IMR-90 (cell line): ENCODE results near the gene PTK7. TPM values are rescaled to one million over a fixed set of nuclear protein-coding genes. Genes with fewer than 3 reads are reported as not detected.
A peak's percentile ranks its signal among the peaks of the same experiment; 100 is the strongest.

Experiments
- ATAC-seq: fragments of 200-7000 bp; cut with Tn5 transposase; 2 replicates; pipeline ENCODE4 v1.9.1; 2020; ENCODE audit warnings: low read depth, mild to moderate bottlenecking, moderate library complexity
- BruUV-seq: library from RNA; stranded (reverse); fragments of 400-500 nt; replicated peaks from 2 replicates; lab custom pipeline; 2021; lab: Mats Ljungman, UMichigan
- CTCF ChIA-PET: fragments of 300-600 bp; formaldehyde crosslinking; extraction: SDS; loops from one replicate; lab custom pipeline; 2021; ENCODE audit warnings: antibody characterized with exemption; lab: Yijun Ruan, JAX
- POLR2A ChIA-PET: fragments of 300-600 bp; sonication (Branson Sonifier 250); formaldehyde crosslinking; loops from one replicate; lab custom pipeline; 2022; ENCODE audit warnings: antibody characterized with exemption; ENCODE audit not compliant: unreplicated experiment; lab: Charles Lee
- DNase-seq: peaks from one replicate; pipeline ENCODE4 v3.0.0; 2013
- H2AFZ ChIP-seq: replicated peaks from 2 replicates; pipeline ENCODE3; 2013; ENCODE audit warnings: low read length, mild to moderate bottlenecking; ENCODE audit not compliant: poor library complexity
- H2AK5ac ChIP-seq: 2 replicates; pipeline ENCODE4 v1.6.1; 2013; ENCODE audit warnings: low read depth, low read length, inconsistent platforms
- H2AK9ac ChIP-seq: replicated peaks from 2 replicates; pipeline ENCODE3; 2013; ENCODE audit warnings: mild to moderate bottlenecking, low read depth, low read length, moderate library complexity; ENCODE audit not compliant: poor library complexity
- H2BK120ac ChIP-seq: 2 replicates; pipeline ENCODE4 v1.6.1; 2013; ENCODE audit warnings: low read depth, low read length, inconsistent platforms
- H2BK15ac ChIP-seq: 3 replicates; pipeline ENCODE4 v1.6.1; 2013; ENCODE audit warnings: low read depth, low read length, inconsistent platforms
- H2BK20ac ChIP-seq: 2 replicates; pipeline ENCODE4 v1.6.1; 2013; ENCODE audit warnings: low read depth, mild to moderate bottlenecking, inconsistent platforms, low read length, moderate library complexity
- H2BK5ac ChIP-seq: 2 replicates; pipeline ENCODE4 v1.6.1; 2013; ENCODE audit warnings: mild to moderate bottlenecking, low read depth, low read length, inconsistent platforms; ENCODE audit not compliant: poor library complexity, severe bottlenecking
- H3K14ac ChIP-seq: replicated peaks from 2 replicates; pipeline ENCODE4 v1.6.1; 2013; ENCODE audit warnings: low read depth, low read length, inconsistent platforms
- H3K18ac ChIP-seq: 2 replicates; pipeline ENCODE4 v1.6.1; 2013; ENCODE audit warnings: low read depth, low read length, control low read depth
- H3K23ac ChIP-seq: 2 replicates; pipeline ENCODE4 v1.6.1; 2013; ENCODE audit warnings: low read depth, low read length, inconsistent platforms
- H3K27ac ChIP-seq: 2 replicates; pipeline ENCODE4 v1.5.1; 2013; ENCODE audit warnings: mild to moderate bottlenecking, control low read depth, low read length; ENCODE audit not compliant: insufficient read depth
- H3K27me3 ChIP-seq: 2 replicates; pipeline ENCODE4 v1.6.1; 2013; ENCODE audit warnings: low read length; ENCODE audit not compliant: control insufficient read depth, insufficient read depth
- H3K36me3 ChIP-seq: 2 replicates; pipeline ENCODE4 v1.6.1; 2013; ENCODE audit warnings: low read length, mixed read lengths; ENCODE audit not compliant: control insufficient read depth, insufficient read depth
- H3K4ac ChIP-seq: 2 replicates; pipeline ENCODE4 v1.6.1; 2013; ENCODE audit warnings: low read depth, low read length, inconsistent platforms
- H3K4me1 ChIP-seq: 2 replicates; pipeline ENCODE4 v1.6.1; 2013; ENCODE audit warnings: low read length, mixed read lengths; ENCODE audit not compliant: control insufficient read depth, insufficient read depth
- H3K4me2 ChIP-seq: 2 replicates; pipeline ENCODE4 v1.6.1; 2013; ENCODE audit warnings: low read depth, mild to moderate bottlenecking, control low read depth, low read length, moderate library complexity
- H3K4me3 ChIP-seq: 2 replicates; pipeline ENCODE4 v1.5.1; 2013; ENCODE audit warnings: low read depth, mild to moderate bottlenecking, control low read depth, low read length, moderate library complexity; ENCODE audit not compliant: insufficient read depth
- H3K56ac ChIP-seq: 2 replicates; pipeline ENCODE4 v1.6.1; 2013; ENCODE audit warnings: low read length, inconsistent platforms; ENCODE audit not compliant: insufficient read depth; ENCODE audit errors: extremely low read depth
- H3K79me1 ChIP-seq, 2 experiments: 2 replicates each; pipeline ENCODE4 v1.6.1; 2013; ENCODE audit warnings: low read length in 2 of 2, inconsistent platforms in 1 of 2, low read depth in 1 of 2
- H3K9ac ChIP-seq: 2 replicates; pipeline ENCODE4 v1.6.1; 2013; ENCODE audit warnings: low read depth, low read length, control low read depth
- H3K9me1 ChIP-seq: 2 replicates; pipeline ENCODE4 v1.6.1; 2013; ENCODE audit warnings: low read length, inconsistent platforms; ENCODE audit not compliant: insufficient read depth
- H3K9me3 ChIP-seq: 2 replicates; pipeline ENCODE4 v1.6.1; 2013; ENCODE audit warnings: low read length; ENCODE audit not compliant: control insufficient read depth, insufficient read depth
- H4K20me1 ChIP-seq: 2 replicates; pipeline ENCODE4 v1.6.1; 2013; ENCODE audit warnings: low read length, inconsistent platforms; ENCODE audit not compliant: insufficient read depth
- H4K5ac ChIP-seq: 2 replicates; pipeline ENCODE4 v1.6.1; 2013; ENCODE audit warnings: mild to moderate bottlenecking, low read depth, low read length, control low read depth
- H4K8ac ChIP-seq, 2 experiments: 2 replicates each; pipeline ENCODE4 v1.6.1; 2013; ENCODE audit warnings: low read depth in 2 of 2, low read length in 2 of 2, control low read depth in 1 of 2, inconsistent platforms in 1 of 2
- H4K91ac ChIP-seq: 2 replicates; pipeline ENCODE4 v1.6.1; 2013; ENCODE audit warnings: low read depth, low read length, inconsistent platforms; ENCODE audit not compliant: insufficient read depth
- BHLHE40 ChIP-seq: fragments of 150-350 bp; IDR thresholded peaks from 2 replicates; pipeline ENCODE4 v1.6.1; 2016; ENCODE audit warnings: mild to moderate bottlenecking, low read depth, low read length
- CEBPB ChIP-seq: IDR thresholded peaks from 2 replicates; pipeline ENCODE4 v1.6.1; 2012; ENCODE audit warnings: low read depth, low read length, improper control_type of control experiment
- CHD1 ChIP-seq: IDR thresholded peaks from 2 replicates; pipeline ENCODE4 v1.6.1; 2012; ENCODE audit warnings: low read depth, low read length, improper control_type of control experiment
- FOS ChIP-seq: fragments of 150-350 bp; IDR thresholded peaks from 2 replicates; pipeline ENCODE4 v1.6.1; 2016; ENCODE audit warnings: low read depth, low read length
- MAZ ChIP-seq: IDR thresholded peaks from 2 replicates; pipeline ENCODE4 v1.6.1; 2012; ENCODE audit warnings: low read depth, mild to moderate bottlenecking, low read length, improper control_type of control experiment, moderate library complexity, borderline replicate concordance
- MXI1 ChIP-seq: IDR thresholded peaks from 2 replicates; pipeline ENCODE4 v1.6.1; 2012; ENCODE audit warnings: low read depth, mild to moderate bottlenecking, low read length, moderate library complexity, borderline replicate concordance
- NFE2L2 ChIP-seq: fragments of 150-350 bp; IDR thresholded peaks from 2 replicates; pipeline ENCODE4 v1.6.1; 2016; ENCODE audit warnings: low read depth, mild to moderate bottlenecking, low read length
- RAD21 ChIP-seq: IDR thresholded peaks from 2 replicates; pipeline ENCODE4 v1.6.1; 2012; ENCODE audit warnings: low read length, improper control_type of control experiment
- RCOR1 ChIP-seq: IDR thresholded peaks from 2 replicates; pipeline ENCODE4 v1.6.1; 2012; ENCODE audit warnings: mild to moderate bottlenecking, low read length, improper control_type of control experiment; ENCODE audit not compliant: insufficient replicate concordance
- RFX5 ChIP-seq: IDR thresholded peaks from 2 replicates; pipeline ENCODE4 v1.8.0; 2012; ENCODE audit warnings: low read depth, mild to moderate bottlenecking, low read length, moderate library complexity
- WGBS, 2 experiments: methylation state at CpG; one replicate each; pipeline versions ENCODE4 v1.1.5 to v1.1.7; 2013; ENCODE audit warnings: missing lambda C conversion rate in 2 of 2; ENCODE audit not compliant: insufficient read length in 1 of 2; ENCODE audit errors: extremely low coverage in 2 of 2; 5-methylcytosine and 5-hydroxymethylcytosine counted together
- dilution Hi-C: fragments of 300-500 bp; cut with HindIII; formaldehyde crosslinking; loops from one replicate; pipeline ENCODE4 v1.14.3; 2018; ENCODE audit warnings: low sequenced_read_pairs; ENCODE audit not compliant: unreplicated experiment
- in situ Hi-C: fragments of 300-500 bp; cut with MboI; formaldehyde crosslinking; loops from 3 replicates; pipeline ENCODE4 v1.14.3; 2019; ENCODE audit warnings: low sequenced_read_pairs, inconsistent platforms, mixed read lengths
- intact Hi-C: fragments of 100-400 bp; cut with micrococcal nuclease; formaldehyde crosslinking; loops from 2 replicates; pipeline ENCODE4 v1.10.0; 2022
- polyA plus RNA-seq, 3 experiments: library from polyadenylated mRNA; depleted of rRNA; stranded (reverse); fragments of >200 nt; gene quantifications; 2 replicates each; pipeline ENCODE4 v1.2.3, GENCODE V29; 2012; ENCODE audit warnings: low replicate concordance in 1 of 3
- total RNA-seq: library from RNA; depleted of rRNA; stranded (reverse); fragments of >200 nt; gene quantifications from 2 replicates; pipeline ENCODE4 v1.2.3, GENCODE V29; 2012
- TF ChIP-seq, protein P1 (sequence below): fragments of 150-350 bp; IDR thresholded peaks from 2 replicates; pipeline ENCODE4 v1.6.1; 2017; ENCODE audit warnings: mild to moderate bottlenecking, antibody characterized with exemption, low read length, low read depth
- TF ChIP-seq, protein P2 (sequence below): conservative IDR thresholded peaks from 2 replicates; pipeline ENCODE4 v1.5.1; 2012; ENCODE audit warnings: mild to moderate bottlenecking, low read depth, low read length, improper control_type of control experiment

Gene PTK7
- total and polyA plus RNA-seq, 2 of the 4 experiments (the other 2 are of a cell fraction): 47.1 to 142 TPM

DNA sequence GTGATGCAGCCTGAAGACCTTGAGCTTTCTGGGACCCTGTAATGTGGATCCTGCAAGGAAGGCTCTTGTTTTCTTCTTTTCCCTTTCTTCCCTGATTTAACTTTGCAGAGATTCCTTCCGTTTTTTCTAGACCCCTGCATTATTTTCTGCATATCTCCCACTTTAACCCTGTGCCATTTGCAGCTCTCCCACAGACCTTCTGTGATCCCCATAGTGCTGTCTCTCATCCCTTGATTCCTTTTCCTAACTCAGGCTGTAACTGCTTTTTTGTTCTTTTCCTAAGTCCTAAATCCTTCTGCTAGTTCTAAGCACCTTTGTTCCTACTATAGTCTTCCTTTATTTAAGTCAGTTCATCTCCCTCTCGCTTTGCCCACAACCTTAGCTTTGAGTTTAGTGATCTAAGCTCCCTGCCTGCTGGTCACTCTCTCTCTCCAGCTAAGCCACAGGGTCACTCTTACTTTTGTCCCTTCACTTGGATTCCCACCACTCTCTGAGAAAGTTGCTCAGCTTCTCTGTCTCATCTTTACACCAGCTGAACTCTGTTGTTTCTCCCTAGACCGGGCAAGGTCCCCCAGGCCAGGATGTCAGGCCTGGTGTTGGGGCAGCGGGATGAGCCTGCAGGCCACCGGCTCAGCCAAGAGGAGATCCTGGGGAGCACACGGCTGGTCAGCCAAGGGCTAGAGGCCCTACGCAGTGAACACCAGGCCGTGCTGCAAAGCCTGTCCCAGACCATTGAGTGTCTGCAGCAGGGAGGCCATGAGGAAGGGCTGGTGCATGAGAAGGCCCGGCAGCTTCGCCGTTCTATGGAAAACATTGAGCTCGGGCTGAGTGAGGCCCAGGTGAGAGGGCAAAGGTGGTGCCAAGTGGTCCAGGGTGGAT lies 15.1 kb upstream of the PTK7 start:
- Histone ChIP-seq H4K5ac (no peak overlapping the region), H4K91ac (no peak overlapping the region; the same call in 1 of the 2 replicates), H2AFZ (no peak overlapping the region), H3K27ac (no peak overlapping the region), H3K36me3 (peaks cover 18% of the 10 kb centered on the region), H2BK20ac (no peak overlapping the region), H3K14ac (no peak overlapping the region), H2BK5ac (no peak overlapping the region), H4K20me1 (no peaks in the 10 kb centered on the region), H2AK9ac (peak overlapping the region; percentile 94), H3K4me2 (peak overlapping the region; percentile 93; the same call in 1 of the 2 replicates), H3K9me1 (peaks cover 4% of the 10 kb centered on the region; the same call in 1 of the 2 replicates), H3K23ac (no peak overlapping the region), H3K4ac (peak overlapping the region; percentile 96; the same call in 1 of the 2 replicates), H3K56ac (no peak overlapping the region), H2BK15ac (no peak overlapping the region), H2BK120ac (no peak overlapping the region), H3K4me1 (peaks cover 9% of the 10 kb centered on the region; the same call in 1 of the 2 replicates), H3K18ac (no peak overlapping the region), H3K9ac (peak overlapping the region; percentile 91; the same call in 1 of the 2 replicates), H3K9me3 (no peaks in the 10 kb centered on the region), H4K8ac (no peak overlapping the region; a peak in 2 of 4 replicates), H2AK5ac (peak overlapping the region; percentile 92), H3K79me1 (peaks cover 17 to 35% of the 10 kb centered on the region in 2 experiments), H3K4me3 (no peak overlapping the region), H3K27me3 (no peaks in the 10 kb centered on the region)
- ChIA-PET POLR2A (no interaction called here), CTCF (no interaction called here)
- BruUV-seq: no TSS peak
- dilution Hi-C loops: no loop called here
- no peak for ATAC-seq
- in situ Hi-C loops: no loop called here
- no peak for DNase-seq
- TF ChIP-seq CEBPB (no peak), RAD21 (no peak), MAZ (no peak), NFE2L2 (no peak), BHLHE40 (no peak), RFX5 (no peak), FOS (no peak), RCOR1 (no peak), CHD1 (no peak), MXI1 (no peak)
- TF ChIP-seq, protein P1, sequence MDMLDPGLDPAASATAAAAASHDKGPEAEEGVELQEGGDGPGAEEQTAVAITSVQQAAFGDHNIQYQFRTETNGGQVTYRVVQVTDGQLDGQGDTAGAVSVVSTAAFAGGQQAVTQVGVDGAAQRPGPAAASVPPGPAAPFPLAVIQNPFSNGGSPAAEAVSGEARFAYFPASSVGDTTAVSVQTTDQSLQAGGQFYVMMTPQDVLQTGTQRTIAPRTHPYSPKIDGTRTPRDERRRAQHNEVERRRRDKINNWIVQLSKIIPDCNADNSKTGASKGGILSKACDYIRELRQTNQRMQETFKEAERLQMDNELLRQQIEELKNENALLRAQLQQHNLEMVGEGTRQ: no peak
- TF ChIP-seq, protein P2, sequence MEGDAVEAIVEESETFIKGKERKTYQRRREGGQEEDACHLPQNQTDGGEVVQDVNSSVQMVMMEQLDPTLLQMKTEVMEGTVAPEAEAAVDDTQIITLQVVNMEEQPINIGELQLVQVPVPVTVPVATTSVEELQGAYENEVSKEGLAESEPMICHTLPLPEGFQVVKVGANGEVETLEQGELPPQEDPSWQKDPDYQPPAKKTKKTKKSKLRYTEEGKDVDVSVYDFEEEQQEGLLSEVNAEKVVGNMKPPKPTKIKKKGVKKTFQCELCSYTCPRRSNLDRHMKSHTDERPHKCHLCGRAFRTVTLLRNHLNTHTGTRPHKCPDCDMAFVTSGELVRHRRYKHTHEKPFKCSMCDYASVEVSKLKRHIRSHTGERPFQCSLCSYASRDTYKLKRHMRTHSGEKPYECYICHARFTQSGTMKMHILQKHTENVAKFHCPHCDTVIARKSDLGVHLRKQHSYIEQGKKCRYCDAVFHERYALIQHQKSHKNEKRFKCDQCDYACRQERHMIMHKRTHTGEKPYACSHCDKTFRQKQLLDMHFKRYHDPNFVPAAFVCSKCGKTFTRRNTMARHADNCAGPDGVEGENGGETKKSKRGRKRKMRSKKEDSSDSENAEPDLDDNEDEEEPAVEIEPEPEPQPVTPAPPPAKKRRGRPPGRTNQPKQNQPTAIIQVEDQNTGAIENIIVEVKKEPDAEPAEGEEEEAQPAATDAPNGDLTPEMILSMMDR: no peak
- WGBS, 2 experiments: 87% methylated on average over 7 of the region's 12 CpGs; no CpG with 5 or more reads in 1 of the 2 experiments
- intact Hi-C loops: no loop called here
